ENCODE results near the gene PTPRM. TPM values are rescaled to one million over a fixed set of nuclear protein-coding genes. Genes with fewer than 3 reads are reported as not detected.

Gene PTPRM
- total and polyA plus RNA-seq, 4 donors: 61.1 to 146 (median 87.5) TPM

- no peak overlapping the region for H3K9ac ChIP-seq (ENCODE audit: insufficient read depth in 1 of 2, low read length in 2 of 2)
- peaks cover 0 to 9% (median 0%) of the 10 kb centered on the region in 5 donors for H3K4me1 ChIP-seq (ENCODE audit: control insufficient read depth in 5 of 5, insufficient read depth in 5 of 5, low read length in 5 of 5)
- H3K4me3 ChIP-seq: no peak overlapping the region
- H3K27me3 ChIP-seq (ENCODE audit: control insufficient read depth in 3 of 3, insufficient read depth in 3 of 3, low read length in 2 of 3): no peaks in the 10 kb centered on the region
- peaks cover 0 to 2% (median 0%) of the 10 kb centered on the region in 4 donors for H3K9me3 ChIP-seq (ENCODE audit: control insufficient read depth in 4 of 4, insufficient read depth in 3 of 4, low read length in 3 of 4)
- DNase-seq (no peak), ATAC-seq (ENCODE audit: insufficient read depth, low FRiP score) (no peak)
- TF ChIP-seq CTCF (IDR thresholded peaks at IDR 0.05; ENCODE audit: control extremely low read depth, extremely low read depth): no peak
- H3K27ac ChIP-seq (ENCODE audit: low read depth in 1 of 2, low read length in 1 of 2): no peak overlapping the region
- WGBS, 2 donors: 89 to 95% methylated on average over 4 of the region's 4 CpGs
- H3K36me3 ChIP-seq (ENCODE audit: control insufficient read depth in 4 of 4, insufficient read depth in 4 of 4, low read length in 4 of 4): no peaks in the 10 kb centered on the region
Observed at GRCh38 chr18:7784171-7784570, 217.1 kb downstream of the PTPRM start.

- Histone ChIP-seq H3K9ac (ENCODE audit: insufficient read depth in 1 of 2, low read length in 2 of 2) (no peak overlapping the region), H3K27ac (ENCODE audit: low read depth in 1 of 2, low read length in 1 of 2) (no peak overlapping the region), H3K4me1 (ENCODE audit: control insufficient read depth in 5 of 5, insufficient read depth in 5 of 5, low read length in 5 of 5) (peaks cover 0 to 11% (median 0%) of the 10 kb centered on the region in 5 donors), H3K27me3 (ENCODE audit: control insufficient read depth in 3 of 3, insufficient read depth in 3 of 3, low read length in 2 of 3) (no peaks in the 10 kb centered on the region), H3K4me3 (no peak overlapping the region), H3K9me3 (ENCODE audit: control insufficient read depth in 4 of 4, insufficient read depth in 3 of 4, low read length in 3 of 4) (peaks cover 0 to 2% (median 0%) of the 10 kb centered on the region in 4 donors), H3K36me3 (ENCODE audit: control insufficient read depth in 4 of 4, insufficient read depth in 4 of 4, low read length in 4 of 4) (no peaks in the 10 kb centered on the region)
- WGBS, 2 donors: 79 to 87% methylated on average over 1 of the region's 1 CpG
- no peak for TF ChIP-seq CTCF (IDR thresholded peaks at IDR 0.05; ENCODE audit: control extremely low read depth, extremely low read depth)
- DNase-seq (no peak), ATAC-seq (ENCODE audit: insufficient read depth, low FRiP score) (no peak)
Observed at GRCh38 chr18:7786569-7786968, 219.5 kb downstream of the PTPRM start.

- no peak for TF ChIP-seq CTCF (IDR thresholded peaks at IDR 0.05; ENCODE audit: control extremely low read depth, extremely low read depth)
- H3K36me3 ChIP-seq (ENCODE audit: control insufficient read depth in 4 of 4, insufficient read depth in 4 of 4, low read length in 4 of 4): no peaks in the 10 kb centered on the region
- H3K4me1 ChIP-seq (ENCODE audit: control insufficient read depth in 5 of 5, insufficient read depth in 5 of 5, low read length in 5 of 5): peaks cover 0 to 11% (median 0%) of the 10 kb centered on the region in 5 donors
- H3K9me3 ChIP-seq (ENCODE audit: control insufficient read depth in 4 of 4, insufficient read depth in 3 of 4, low read length in 3 of 4): peaks cover 0 to 2% (median 0%) of the 10 kb centered on the region in 4 donors
- H3K27ac ChIP-seq (ENCODE audit: low read depth in 1 of 2, low read length in 1 of 2): no peak overlapping the region
- no peak overlapping the region for H3K9ac ChIP-seq (ENCODE audit: insufficient read depth in 1 of 2, low read length in 2 of 2)
- H3K4me3 ChIP-seq: no peak overlapping the region
- H3K27me3 ChIP-seq (ENCODE audit: control insufficient read depth in 3 of 3, insufficient read depth in 3 of 3, low read length in 2 of 3): no peaks in the 10 kb centered on the region
- ATAC-seq (ENCODE audit: insufficient read depth, low FRiP score): no peak
- DNase-seq: no peak
- WGBS, 2 donors: 63 to 78% methylated on average over 2 of the region's 2 CpGs
Observed at GRCh38 chr18:7787339-7787738, 220.2 kb downstream of the PTPRM start.

Data from lung (tissue), 12 donors.